ENCODE measurements around the gene STAB2. TPM values are rescaled to one million over a fixed set of nuclear protein-coding genes. Genes with fewer than 3 reads are reported as not detected.

The STAB2 gene
- total RNA-seq, 1 donor from 2014 or later: not detected

- H3K27me3 ChIP-seq: no peaks in the 10 kb centered on the region
- H3K27me3 Mint-ChIP-seq (ENCODE audit: insufficient read depth, low read depth): peaks cover 6% of the 10 kb centered on the region
- no peak overlapping the region for H3K4me2 ChIP-seq
- no peak overlapping the region for H3K4me3 ChIP-seq
- H3K27ac Mint-ChIP-seq: no peak overlapping the region
- no peaks in the 10 kb centered on the region for H3K9me3 Mint-ChIP-seq
- H3F3A ChIP-seq (ENCODE audit: low read depth): no peaks in the 10 kb centered on the region
- no peaks in the 10 kb centered on the region for H4K20me1 ChIP-seq (ENCODE audit: low read depth)
- no peak for TF ChIP-seq EZH2 (IDR thresholded peaks at IDR 0.05)
- TF ChIP-seq, protein P1, sequence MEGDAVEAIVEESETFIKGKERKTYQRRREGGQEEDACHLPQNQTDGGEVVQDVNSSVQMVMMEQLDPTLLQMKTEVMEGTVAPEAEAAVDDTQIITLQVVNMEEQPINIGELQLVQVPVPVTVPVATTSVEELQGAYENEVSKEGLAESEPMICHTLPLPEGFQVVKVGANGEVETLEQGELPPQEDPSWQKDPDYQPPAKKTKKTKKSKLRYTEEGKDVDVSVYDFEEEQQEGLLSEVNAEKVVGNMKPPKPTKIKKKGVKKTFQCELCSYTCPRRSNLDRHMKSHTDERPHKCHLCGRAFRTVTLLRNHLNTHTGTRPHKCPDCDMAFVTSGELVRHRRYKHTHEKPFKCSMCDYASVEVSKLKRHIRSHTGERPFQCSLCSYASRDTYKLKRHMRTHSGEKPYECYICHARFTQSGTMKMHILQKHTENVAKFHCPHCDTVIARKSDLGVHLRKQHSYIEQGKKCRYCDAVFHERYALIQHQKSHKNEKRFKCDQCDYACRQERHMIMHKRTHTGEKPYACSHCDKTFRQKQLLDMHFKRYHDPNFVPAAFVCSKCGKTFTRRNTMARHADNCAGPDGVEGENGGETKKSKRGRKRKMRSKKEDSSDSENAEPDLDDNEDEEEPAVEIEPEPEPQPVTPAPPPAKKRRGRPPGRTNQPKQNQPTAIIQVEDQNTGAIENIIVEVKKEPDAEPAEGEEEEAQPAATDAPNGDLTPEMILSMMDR (IDR thresholded peaks at IDR 0.05): no peak
- TF ChIP-seq EZH2phosphoT487 (IDR thresholded peaks at IDR 0.05): no peak
- no peak overlapping the region for H3K9ac ChIP-seq
- no peak overlapping the region for H3K4me3 Mint-ChIP-seq
- no peaks in the 10 kb centered on the region for H3K4me1 Mint-ChIP-seq
- no peaks in the 10 kb centered on the region for H3K36me3 Mint-ChIP-seq
- H3K27ac ChIP-seq: no peak overlapping the region
- H3K36me3 ChIP-seq: no peaks in the 10 kb centered on the region
- no peaks in the 10 kb centered on the region for H3K9me3 ChIP-seq (ENCODE audit: low read depth)
- no peak for DNase-seq (ENCODE audit: low spot score)
- H2AFZ ChIP-seq (replicated peaks): no peak overlapping the region
- H3K4me1 ChIP-seq: no peaks in the 10 kb centered on the region
- no peaks in the 10 kb centered on the region for H3K79me2 ChIP-seq (ENCODE audit: low read depth)
Measured at GRCh38 chr12:103707446-103707845, 120.4 kb downstream of the STAB2 start.

DNA sequence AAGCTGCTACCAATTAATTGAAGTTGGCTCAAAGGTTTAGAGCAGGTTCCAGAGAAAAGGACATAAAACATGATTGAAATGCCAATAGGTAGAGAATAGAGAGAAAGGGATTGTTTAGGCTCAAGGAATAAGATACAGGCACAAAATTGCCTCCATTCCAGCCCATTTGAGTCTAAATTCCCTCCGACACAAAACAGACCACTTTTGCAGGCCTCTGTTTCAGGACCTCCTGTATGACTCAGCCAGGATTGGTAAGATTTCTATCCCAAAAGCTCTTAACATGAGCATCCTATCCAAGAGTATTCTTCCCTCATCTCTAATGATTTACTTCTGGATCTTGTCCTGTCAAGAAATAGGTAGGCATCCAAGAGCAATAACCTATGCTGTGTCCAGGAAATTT lies 123.5 kb downstream of the STAB2 start:
- H3K27me3 Mint-ChIP-seq (ENCODE audit: insufficient read depth, low read depth): peaks cover 2% of the 10 kb centered on the region
- Histone ChIP-seq H3K4me3 (no peak overlapping the region), H3K9me3 (ENCODE audit: low read depth) (no peaks in the 10 kb centered on the region), H4K20me1 (ENCODE audit: low read depth) (no peaks in the 10 kb centered on the region), H3K4me1 (no peaks in the 10 kb centered on the region), H3F3A (ENCODE audit: low read depth) (no peaks in the 10 kb centered on the region), H3K9ac (no peak overlapping the region), H3K4me2 (no peak overlapping the region), H3K79me2 (ENCODE audit: low read depth) (no peaks in the 10 kb centered on the region), H3K27ac (no peak overlapping the region), H3K36me3 (no peaks in the 10 kb centered on the region), H2AFZ (replicated peaks) (no peak overlapping the region), H3K27me3 (no peaks in the 10 kb centered on the region)
- no peak for DNase-seq (ENCODE audit: low spot score)
- H3K4me1 Mint-ChIP-seq: no peaks in the 10 kb centered on the region
- H3K27ac Mint-ChIP-seq: no peak overlapping the region
- no peaks in the 10 kb centered on the region for H3K9me3 Mint-ChIP-seq
- TF ChIP-seq EZH2 (IDR thresholded peaks at IDR 0.05) (no peak), EZH2phosphoT487 (IDR thresholded peaks at IDR 0.05) (no peak)
- TF ChIP-seq, protein P1 (IDR thresholded peaks at IDR 0.05): no peak
- H3K36me3 Mint-ChIP-seq: no peaks in the 10 kb centered on the region
- H3K4me3 Mint-ChIP-seq: no peak overlapping the region

DNA sequence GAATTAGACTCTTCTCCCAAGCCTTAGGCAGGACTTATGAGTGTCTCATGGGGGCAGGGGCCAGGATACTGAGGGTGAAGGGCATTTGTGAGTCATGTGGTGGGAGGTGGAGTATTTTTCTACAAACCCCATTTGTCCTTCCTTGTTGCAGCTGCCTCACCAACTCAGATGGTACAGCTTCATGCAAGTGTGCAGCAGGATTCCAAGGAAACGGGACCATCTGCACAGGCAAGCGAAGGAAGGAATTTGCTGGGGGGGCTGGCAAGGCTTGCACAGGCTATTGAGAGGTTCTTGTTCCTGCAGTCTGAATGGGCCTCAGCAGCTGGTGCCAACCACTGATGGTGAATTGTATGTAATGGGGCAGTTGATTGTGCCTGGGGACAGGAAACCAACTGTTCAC lies 125.1 kb downstream of the STAB2 start:
- H3K4me3 Mint-ChIP-seq: no peak overlapping the region
- no peaks in the 10 kb centered on the region for H3K9me3 ChIP-seq (ENCODE audit: low read depth)
- H3K27ac Mint-ChIP-seq: no peak overlapping the region
- H3K9me3 Mint-ChIP-seq: no peaks in the 10 kb centered on the region
- H3K27ac ChIP-seq: no peak overlapping the region
- TF ChIP-seq EZH2phosphoT487 (IDR thresholded peaks at IDR 0.05) (no peak), EZH2 (IDR thresholded peaks at IDR 0.05) (no peak)
- TF ChIP-seq, protein P1 (IDR thresholded peaks at IDR 0.05): no peak
- DNase-seq (ENCODE audit: low spot score): no peak
- H2AFZ ChIP-seq (replicated peaks): no peak overlapping the region
- no peaks in the 10 kb centered on the region for H3F3A ChIP-seq (ENCODE audit: low read depth)
- no peak overlapping the region for H3K9ac ChIP-seq
- no peaks in the 10 kb centered on the region for H3K36me3 ChIP-seq
- no peaks in the 10 kb centered on the region for H3K36me3 Mint-ChIP-seq
- H3K4me1 Mint-ChIP-seq: no peaks in the 10 kb centered on the region
- H3K4me1 ChIP-seq: no peaks in the 10 kb centered on the region
- no peaks in the 10 kb centered on the region for H3K27me3 Mint-ChIP-seq (ENCODE audit: insufficient read depth, low read depth)
- H3K79me2 ChIP-seq (ENCODE audit: low read depth): no peaks in the 10 kb centered on the region
- H3K4me3 ChIP-seq: no peak overlapping the region
- no peaks in the 10 kb centered on the region for H3K27me3 ChIP-seq
- H3K4me2 ChIP-seq: no peak overlapping the region
- H4K20me1 ChIP-seq (ENCODE audit: low read depth): no peaks in the 10 kb centered on the region

All from neural progenitor cell (in vitro differentiated cells).